GM19035 (cell line): ENCODE results near the gene AIF1.

ENCODE experiments used
- ATAC-seq: cut with Tn5 transposase; IDR thresholded peaks from one replicate; pipeline ENCODE4 v1.9.1; 2021; ENCODE audit not compliant: unreplicated experiment

AIF1 gene

GRCh38 chr6:31614684-31615578 lies at the start of gene AIF1:
Gene AIF1 (plus strand): TSS chr6:31615234. CDS start chr6:31615330, 96 bp downstream.
- no peak for ATAC-seq

DNA sequence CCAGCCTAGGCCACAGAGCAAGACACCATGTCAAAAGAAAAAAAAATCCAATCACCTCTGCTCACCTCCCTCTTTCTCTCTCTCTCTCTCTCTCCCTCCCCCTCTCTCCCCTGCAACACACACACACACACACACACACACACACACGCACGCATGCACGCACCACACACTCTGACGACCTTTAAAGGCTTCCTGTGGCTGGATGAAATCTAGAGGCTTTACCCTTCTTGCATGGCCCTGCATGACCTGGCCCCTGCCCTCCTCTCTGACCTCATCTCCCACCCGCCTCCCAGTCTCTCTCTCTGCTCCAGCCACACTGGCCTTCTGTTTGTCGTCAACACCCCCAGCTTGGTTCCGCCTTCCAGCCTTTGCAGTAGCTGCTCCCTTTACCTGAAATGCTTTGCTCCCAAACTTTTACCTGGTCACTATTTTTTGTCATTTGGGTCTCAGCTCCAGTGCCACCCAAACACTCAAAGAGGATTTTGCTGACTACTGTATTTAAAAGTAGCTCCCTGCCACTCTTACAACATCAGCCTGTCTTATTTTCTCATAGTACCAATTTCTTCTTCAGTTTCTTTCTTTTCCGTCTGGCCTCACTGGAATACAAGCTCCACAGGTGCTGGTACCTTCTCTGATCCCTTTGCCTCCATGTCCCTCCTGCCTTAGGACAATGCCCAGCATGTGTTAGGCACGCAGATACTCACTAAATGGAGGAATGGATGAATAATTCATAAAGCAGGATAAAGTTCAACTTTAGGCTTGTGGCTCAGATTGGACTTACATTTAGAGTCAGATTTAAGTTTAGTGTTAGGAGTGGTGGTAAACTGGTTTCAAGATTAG lies 47.3 kb upstream of the AIF1 start:
- no peak for ATAC-seq

DNA sequence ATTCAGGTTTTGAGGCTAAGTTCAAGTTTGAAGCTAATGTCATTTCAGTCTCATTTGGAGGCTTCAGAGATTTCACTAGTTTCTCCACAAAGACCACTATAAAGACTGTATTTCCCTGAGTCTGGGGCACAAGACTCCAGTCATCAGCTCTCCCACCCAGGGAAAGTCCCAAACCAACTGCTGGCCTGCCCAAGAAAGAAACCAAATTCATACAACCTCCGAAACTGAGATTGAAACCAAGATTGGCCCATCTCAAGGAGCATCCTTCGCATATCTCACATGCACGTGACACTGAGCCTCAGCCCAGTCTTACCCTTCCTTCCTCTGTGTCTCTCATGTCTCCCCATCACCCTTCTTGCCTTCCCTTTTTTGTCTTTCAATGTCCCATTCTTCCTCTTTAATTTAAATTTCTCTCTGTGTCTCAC lies 46.5 kb upstream of the AIF1 start:
- ATAC-seq, result peak; percentile 70

DNA sequence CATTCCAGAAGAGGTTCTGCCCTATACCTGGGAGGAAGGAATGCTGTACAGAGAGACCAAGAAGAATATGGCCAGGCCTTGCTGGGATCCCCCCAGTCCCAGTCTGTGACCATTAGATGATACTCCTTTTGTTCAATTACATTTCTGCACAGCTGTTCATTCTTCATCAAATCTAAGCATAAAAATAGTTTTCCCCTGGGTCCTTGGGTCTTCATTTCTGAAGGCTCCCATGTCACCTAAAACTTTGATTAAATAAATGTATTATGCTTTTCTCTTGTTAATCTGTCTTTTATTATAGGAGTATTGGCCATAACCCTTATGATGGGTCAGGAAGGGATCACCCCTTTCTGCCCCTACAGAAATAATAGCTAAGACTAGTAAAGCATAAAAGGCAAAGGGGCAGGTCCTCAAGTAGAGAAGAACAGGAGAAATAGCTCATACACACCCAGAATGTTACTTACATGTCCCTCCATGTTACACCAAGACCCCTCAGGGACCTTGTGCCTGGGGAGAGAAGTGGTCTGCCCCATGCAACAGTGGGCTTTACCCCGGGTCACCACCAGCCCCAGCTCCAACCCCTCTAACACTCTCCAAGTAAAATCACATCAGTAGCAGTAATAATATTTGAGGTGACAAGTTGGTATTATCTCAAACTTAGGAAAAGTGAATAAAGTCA lies 45.0 kb upstream of the AIF1 start:
- no peak for ATAC-seq

GRCh38 chr6:31572041-31572911 lies 42.8 kb upstream of the AIF1 start, which contains the start of gene LTA:
Gene LTA (plus strand): TSS chr6:31572289. CDS start chr6:31572743, 454 bp downstream.
- no peak for ATAC-seq

GRCh38 chr6:31573239-31574105 lies 41.6 kb upstream of the AIF1 start:
- ATAC-seq, result no peak

GRCh38 chr6:31574106-31575061 lies 40.6 kb upstream of the AIF1 start:
- ATAC-seq, result no peak

DNA sequence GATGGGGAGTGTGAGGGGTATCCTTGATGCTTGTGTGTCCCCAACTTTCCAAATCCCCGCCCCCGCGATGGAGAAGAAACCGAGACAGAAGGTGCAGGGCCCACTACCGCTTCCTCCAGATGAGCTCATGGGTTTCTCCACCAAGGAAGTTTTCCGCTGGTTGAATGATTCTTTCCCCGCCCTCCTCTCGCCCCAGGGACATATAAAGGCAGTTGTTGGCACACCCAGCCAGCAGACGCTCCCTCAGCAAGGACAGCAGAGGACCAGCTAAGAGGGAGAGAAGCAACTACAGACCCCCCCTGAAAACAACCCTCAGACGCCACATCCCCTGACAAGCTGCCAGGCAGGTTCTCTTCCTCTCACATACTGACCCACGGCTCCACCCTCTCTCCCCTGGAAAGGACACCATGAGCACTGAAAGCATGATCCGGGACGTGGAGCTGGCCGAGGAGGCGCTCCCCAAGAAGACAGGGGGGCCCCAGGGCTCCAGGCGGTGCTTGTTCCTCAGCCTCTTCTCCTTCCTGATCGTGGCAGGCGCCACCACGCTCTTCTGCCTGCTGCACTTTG lies 39.6 kb upstream of the AIF1 start, which contains the start of gene TNF:
TNF (plus strand) TSS at position 231 of the 567 bp plus-strand sequence; CDS start at position 408, 177 bp downstream.
- ATAC-seq, result no peak

- no peak for ATAC-seq
Measured at GRCh38 chr6:31575952-31576685, 38.9 kb upstream of the AIF1 start.

DNA sequence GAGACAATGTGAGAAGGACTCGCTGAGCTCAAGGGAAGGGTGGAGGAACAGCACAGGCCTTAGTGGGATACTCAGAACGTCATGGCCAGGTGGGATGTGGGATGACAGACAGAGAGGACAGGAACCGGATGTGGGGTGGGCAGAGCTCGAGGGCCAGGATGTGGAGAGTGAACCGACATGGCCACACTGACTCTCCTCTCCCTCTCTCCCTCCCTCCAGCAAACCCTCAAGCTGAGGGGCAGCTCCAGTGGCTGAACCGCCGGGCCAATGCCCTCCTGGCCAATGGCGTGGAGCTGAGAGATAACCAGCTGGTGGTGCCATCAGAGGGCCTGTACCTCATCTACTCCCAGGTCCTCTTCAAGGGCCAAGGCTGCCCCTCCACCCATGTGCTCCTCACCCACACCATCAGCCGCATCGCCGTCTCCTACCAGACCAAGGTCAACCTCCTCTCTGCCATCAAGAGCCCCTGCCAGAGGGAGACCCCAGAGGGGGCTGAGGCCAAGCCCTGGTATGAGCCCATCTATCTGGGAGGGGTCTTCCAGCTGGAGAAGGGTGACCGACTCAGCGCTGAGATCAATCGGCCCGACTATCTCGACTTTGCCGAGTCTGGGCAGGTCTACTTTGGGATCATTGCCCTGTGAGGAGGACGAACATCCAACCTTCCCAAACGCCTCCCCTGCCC lies 38.0 kb upstream of the AIF1 start:
- ATAC-seq, result no peak

- no peak for ATAC-seq
Measured at GRCh38 chr6:31577579-31577966, 37.5 kb upstream of the AIF1 start.

GRCh38 chr6:31578184-31579118 lies 36.6 kb upstream of the AIF1 start:
- ATAC-seq, result no peak

DNA sequence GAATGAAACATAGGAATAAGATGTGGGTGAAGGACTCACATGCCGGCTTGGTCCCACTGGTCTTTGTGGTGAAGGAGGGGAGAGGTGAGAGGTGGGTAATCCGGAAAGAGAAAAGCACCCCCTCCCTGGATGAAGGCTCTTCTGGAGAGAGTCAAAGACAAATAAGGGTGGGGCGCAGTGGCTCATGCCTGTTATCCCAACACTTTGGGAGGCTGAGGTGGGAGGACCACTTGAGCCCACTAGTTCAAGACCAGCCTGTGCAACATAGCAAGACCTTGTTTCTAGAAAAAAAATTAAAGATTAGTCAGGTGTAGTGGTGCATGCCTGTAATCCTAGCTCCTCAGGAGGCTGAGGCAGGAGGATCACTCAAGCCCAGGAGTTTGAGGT lies 35.9 kb upstream of the AIF1 start:
- ATAC-seq, result no peak

DNA sequence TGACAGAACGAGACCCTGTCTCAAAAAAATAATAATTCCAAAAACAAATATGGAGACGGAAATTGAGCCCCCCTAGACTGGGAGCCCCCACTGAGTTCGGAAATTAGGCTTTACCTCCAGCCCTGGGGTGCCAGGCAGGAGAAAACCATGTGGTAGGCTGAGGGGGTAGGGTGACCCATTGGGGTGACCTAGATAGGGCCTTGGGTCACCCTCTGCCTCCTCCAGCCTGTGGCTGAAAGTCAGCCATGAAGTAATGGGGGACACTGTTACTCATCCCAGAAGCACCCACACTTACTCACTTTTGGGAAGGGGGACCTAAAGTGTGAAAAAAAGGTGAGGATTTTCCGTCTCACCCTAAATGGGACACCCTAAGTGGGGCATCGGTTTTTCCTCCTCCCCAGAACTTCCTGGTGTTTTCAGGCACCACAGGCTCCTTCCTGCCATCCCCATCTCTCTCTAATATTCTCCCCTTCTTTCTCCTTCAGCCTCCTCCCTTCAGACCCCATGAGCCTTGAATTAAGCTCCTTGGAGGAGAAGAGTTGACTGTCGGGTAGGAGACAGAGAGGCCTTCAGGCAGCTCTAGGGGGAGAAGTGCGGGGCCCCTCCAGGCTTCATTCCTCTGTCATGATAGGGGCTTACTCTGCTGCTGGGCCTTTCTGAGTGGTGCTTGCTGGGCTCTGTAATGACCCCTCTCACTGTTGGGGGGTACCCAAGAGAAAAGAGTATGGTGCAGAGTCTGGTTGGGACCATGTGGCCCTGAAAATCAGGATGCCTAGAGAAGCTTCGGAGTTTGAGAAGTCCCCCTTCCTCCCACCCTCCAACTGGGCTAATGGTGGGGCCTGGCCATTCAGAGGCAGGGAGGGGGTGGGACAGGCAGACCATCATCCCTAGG lies 35.2 kb upstream of the AIF1 start:
- ATAC-seq, result no peak

DNA sequence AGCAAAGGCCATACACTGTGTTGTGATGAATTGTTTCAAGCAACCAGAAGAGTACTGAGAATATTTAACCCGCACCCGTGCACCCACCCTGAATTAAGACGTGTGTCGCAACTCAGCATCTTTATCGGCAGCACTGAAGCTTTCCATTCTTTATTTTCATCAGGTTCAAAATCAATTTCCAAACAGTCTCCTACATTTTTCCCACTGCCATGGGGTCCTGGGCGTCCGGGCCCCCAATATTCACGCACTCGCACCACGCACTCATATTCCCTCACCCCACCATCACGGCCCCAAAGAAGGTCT lies 34.6 kb upstream of the AIF1 start:
- ATAC-seq, result no peak
